Dendritic cell treated with granulocyte-macrophage colony-stimulating factor and Interleukin-4, amounts not matched to agents 40 ng/mL and 50 ng/mL, for 4 days (primary cell): ENCODE results near the gene MEFV.
"Not testable (repeated sequence)": the region's sequence is repeated elsewhere in the genome, so short reads cannot be mapped to it uniquely, and the experiment has no call there.

Experiments
- H3K27ac Mint-ChIP-seq: one replicate; pipeline ENCODE4 v1.8.0; 2022; ENCODE audit warnings: mild to moderate bottlenecking, mixed read lengths
- H3K27me3 Mint-ChIP-seq: one replicate; pipeline ENCODE4 v1.8.0; 2022; ENCODE audit warnings: mild to moderate bottlenecking, mixed read lengths
- H3K36me3 Mint-ChIP-seq: one replicate; pipeline ENCODE4 v1.8.0; 2022; ENCODE audit warnings: low read depth, mixed read lengths
- H3K4me1 Mint-ChIP-seq: one replicate; pipeline ENCODE4 v1.8.0; 2022; ENCODE audit warnings: low read depth, mixed read lengths
- H3K4me3 Mint-ChIP-seq: one replicate; pipeline ENCODE4 v1.8.0; 2022; ENCODE audit warnings: mild to moderate bottlenecking, moderate library complexity, mixed read lengths
- H3K9me3 Mint-ChIP-seq: one replicate; pipeline ENCODE4 v1.8.0; 2022; ENCODE audit warnings: mixed read lengths
- intact Hi-C: fragments of 100-400 bp; cut with micrococcal nuclease; formaldehyde crosslinking; loops from one replicate; pipeline ENCODE4 v1.15.0; 2022

Gene MEFV

GRCh38 chr16:3220839-3221238, 35.6 kb downstream of the MEFV start:
- Mint-ChIP-seq H3K36me3 (peaks cover 41% of the 10 kb centered on the region), H3K27ac (no peak overlapping the region), H3K4me1 (peaks cover 4% of the 10 kb centered on the region), H3K9me3 (peaks cover 52% of the 10 kb centered on the region), H3K4me3 (no peak overlapping the region), H3K27me3 (peaks cover 10% of the 10 kb centered on the region)
- intact Hi-C loops = no loop called here

DNA sequence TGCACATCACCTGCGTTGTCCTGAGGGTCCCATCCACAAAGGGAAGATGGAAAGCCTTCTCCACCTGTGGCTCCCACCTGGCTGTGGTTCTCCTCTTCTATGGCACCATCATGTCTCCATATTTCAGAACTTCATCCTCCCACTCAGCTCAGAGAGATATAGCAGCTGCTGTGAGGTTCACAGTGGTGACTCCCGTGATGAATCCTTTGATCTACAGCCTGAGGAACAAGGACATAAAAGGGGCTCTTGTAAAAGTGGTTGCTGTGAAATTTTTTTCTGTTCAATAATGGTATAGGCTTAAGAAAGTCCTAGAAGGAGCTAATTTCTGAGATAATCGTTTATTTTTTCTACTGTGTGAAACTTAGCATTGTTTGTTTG, 40.2 kb downstream of the MEFV start:
- Mint-ChIP-seq H3K27ac (no peak overlapping the region), H3K9me3 (peaks cover 24% of the 10 kb centered on the region), H3K4me1 (peaks cover 19% of the 10 kb centered on the region), H3K36me3 (peaks cover under 1% of the 10 kb centered on the region), H3K4me3 (no peak overlapping the region), H3K27me3 (peaks cover 34% of the 10 kb centered on the region)
- intact Hi-C loops = no loop called here

DNA sequence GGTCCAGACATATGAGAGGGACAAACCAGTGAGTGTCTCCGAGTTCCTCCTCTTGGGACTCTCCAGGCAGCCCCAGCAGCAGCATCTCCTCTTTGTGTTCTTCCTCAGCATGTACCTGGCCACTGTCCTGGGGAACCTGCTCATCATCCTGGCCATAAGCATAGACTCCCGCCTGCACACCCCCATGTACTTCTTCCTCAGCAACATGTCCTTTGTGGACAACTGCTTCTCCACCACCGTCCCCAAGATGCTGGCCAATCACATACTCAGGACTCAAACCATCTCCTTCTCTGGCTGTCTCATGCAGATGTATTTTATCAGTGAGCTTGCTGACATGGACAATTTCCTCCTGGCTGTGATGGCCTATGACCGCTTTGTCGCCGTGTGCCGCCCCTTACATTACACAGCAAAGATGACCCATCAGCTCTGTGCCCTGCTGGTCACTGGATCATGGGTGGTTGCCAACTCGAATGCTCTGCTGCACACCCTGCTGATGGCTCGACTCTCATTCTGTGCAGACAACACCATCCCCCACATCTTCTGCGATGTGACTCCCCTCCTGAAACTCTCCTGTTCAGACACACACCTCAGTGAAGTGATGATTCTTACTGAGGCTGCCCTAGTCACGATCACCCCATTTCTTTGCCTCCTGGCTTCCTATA, 40.7 kb downstream of the MEFV start:
- peaks cover 18% of the 10 kb centered on the region for H3K9me3 Mint-ChIP-seq
- H3K27ac Mint-ChIP-seq = no peak overlapping the region
- H3K4me1 Mint-ChIP-seq = peaks cover 19% of the 10 kb centered on the region
- peaks cover 37% of the 10 kb centered on the region for H3K27me3 Mint-ChIP-seq
- no peak overlapping the region for H3K4me3 Mint-ChIP-seq
- intact Hi-C loops = no loop called here
- no peaks in the 10 kb centered on the region for H3K36me3 Mint-ChIP-seq

DNA sequence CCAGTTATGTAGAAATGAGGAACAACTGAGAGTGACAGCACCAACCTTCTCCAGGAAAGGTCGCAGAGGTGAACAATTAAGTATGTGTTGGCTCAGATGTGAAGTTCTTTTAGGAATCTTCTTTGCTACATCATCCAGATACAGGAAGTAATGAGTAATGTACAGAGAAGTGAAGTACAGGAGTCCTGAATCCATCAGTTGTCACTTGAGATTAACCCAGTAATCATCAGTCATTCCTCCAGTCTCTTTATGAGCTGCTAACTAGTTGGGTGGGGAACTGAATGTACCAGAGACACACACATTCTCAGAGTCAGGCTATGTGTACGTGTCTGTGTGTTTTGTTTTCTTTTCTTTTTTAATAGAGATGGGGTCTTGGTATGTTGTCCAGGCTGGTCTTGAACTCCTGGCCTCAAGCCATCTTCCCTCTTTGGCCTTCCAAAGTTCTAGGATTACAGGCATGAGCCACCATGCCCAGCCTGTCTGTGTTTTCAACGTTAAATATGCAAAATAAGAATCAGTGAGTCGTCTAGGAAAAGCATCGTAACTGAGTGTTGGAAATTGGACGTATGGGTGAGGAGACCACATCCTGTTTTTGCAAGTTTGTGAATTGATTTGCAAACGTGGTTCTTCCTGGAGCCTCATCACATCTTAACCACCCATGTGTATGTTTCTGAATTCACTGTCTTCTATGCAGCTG, 41.4 kb downstream of the MEFV start:
- intact Hi-C loops = no loop called here
- Mint-ChIP-seq H3K36me3 (no peaks in the 10 kb centered on the region), H3K9me3 (peaks cover 17% of the 10 kb centered on the region), H3K27ac (no peak overlapping the region), H3K4me1 (peaks cover 19% of the 10 kb centered on the region), H3K4me3 (no peak overlapping the region), H3K27me3 (peaks cover 41% of the 10 kb centered on the region)

- intact Hi-C loops = no loop called here
Observed at GRCh38 chr16:3212567-3212966, 43.9 kb downstream of the MEFV start.

GRCh38 chr16:3212006-3212405, 44.4 kb downstream of the MEFV start:
- no peak overlapping the region for H3K27ac Mint-ChIP-seq
- intact Hi-C loops = no loop called here
- peaks cover 19% of the 10 kb centered on the region for H3K4me1 Mint-ChIP-seq
- peaks cover 26% of the 10 kb centered on the region for H3K9me3 Mint-ChIP-seq
- H3K36me3 Mint-ChIP-seq = no peaks in the 10 kb centered on the region
- no peak overlapping the region for H3K4me3 Mint-ChIP-seq
- peaks cover 53% of the 10 kb centered on the region for H3K27me3 Mint-ChIP-seq

More at GRCh38 chr16:3212567-3212966, 43.9 kb downstream of the MEFV start:
- Mint-ChIP-seq H3K27me3 (peaks cover 53% of the 10 kb centered on the region), H3K9me3 (peaks cover 20% of the 10 kb centered on the region), H3K27ac (no peak overlapping the region), H3K4me3 (no peak overlapping the region), H3K4me1 (peaks cover 19% of the 10 kb centered on the region), H3K36me3 (no peaks in the 10 kb centered on the region)

DNA sequence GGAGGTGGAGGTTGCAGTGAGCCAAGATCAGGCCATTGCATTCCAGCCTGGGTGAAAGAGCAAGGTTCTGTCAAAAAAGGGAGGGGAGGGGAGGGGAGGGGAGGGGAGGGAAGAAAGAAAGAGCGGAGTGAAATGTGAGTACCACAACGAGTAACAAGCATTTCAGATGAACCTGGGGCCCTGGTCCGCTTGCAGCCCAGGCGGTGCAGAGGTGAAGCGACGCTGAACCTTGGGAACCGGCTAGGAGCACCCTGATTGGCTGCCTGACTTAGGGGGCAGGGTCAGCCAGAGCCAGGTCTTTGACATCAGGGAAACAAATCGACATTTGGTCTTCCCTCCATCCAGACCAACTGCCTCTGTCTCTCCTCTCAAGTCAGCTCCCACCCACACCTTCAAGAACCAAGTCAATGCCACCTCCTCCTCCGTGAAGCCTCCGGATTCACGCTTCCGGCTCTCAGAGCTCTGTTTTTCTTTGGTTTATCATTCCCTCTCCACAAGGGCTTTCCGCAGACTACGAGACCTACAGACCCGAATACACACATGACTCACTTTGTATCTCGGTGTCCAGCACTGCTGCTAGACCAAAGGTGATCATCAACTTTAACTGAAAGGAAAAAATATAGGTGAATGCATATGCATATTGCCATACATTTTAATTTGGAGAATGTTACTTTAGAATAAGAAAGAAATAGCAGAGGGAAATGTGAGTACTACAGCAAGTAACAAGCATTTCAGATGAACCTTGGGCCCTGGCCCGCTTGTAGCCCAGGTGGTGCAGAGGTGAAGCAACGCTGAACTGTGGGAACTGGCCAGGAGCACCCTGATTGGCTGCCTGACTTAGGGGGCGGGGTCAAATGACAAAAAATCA, 49.1 kb downstream of the MEFV start:
- Mint-ChIP-seq H3K36me3 (peaks cover 5% of the 10 kb centered on the region), H3K4me3 (no peak overlapping the region), H3K27ac (no peak overlapping the region), H3K4me1 (no peaks in the 10 kb centered on the region), H3K27me3 (peaks cover 48% of the 10 kb centered on the region), H3K9me3 (peaks cover 46% of the 10 kb centered on the region)
- intact Hi-C loops = no loop called here

DNA sequence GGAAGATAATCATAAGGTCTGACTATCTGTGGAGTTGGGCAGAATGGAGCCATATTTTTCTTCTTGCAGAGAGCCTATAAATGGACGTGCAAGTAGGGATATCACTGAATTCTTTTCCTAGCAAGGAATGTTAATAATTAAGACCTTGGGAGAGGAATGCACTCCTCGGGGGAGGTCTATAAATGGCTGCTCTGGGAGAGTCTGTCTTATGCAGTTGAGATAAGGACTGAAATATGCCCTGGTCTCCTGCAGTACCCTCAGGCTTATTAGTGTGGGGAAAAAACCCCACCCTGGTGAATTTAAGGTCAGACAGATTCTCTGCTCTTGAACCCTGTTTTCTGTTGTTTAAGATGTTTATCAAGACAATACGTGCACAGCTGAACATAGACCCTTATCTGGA, 50.5 kb downstream of the MEFV start:
- H3K27me3 Mint-ChIP-seq = peaks cover 46% of the 10 kb centered on the region

GRCh38 chr16:3202903-3203539, 53.4 kb downstream of the MEFV start:
- Mint-ChIP-seq H3K4me1 (no peaks in the 10 kb centered on the region), H3K27ac (no peak overlapping the region), H3K27me3 (peaks cover 49% of the 10 kb centered on the region), H3K9me3 (peaks cover 38% of the 10 kb centered on the region), H3K4me3 (no peak overlapping the region), H3K36me3 (peaks cover 5% of the 10 kb centered on the region)
- intact Hi-C loops = no loop called here

More for the DNA sequence above, 50.5 kb downstream of the MEFV start:
- H3K4me3 Mint-ChIP-seq, H3K4me1 Mint-ChIP-seq, intact Hi-C loops, H3K36me3 Mint-ChIP-seq, H3K27ac Mint-ChIP-seq: not testable (repeated sequence)
- peaks cover 38% of the 10 kb centered on the region for H3K9me3 Mint-ChIP-seq

- peaks cover 72% of the 10 kb centered on the region for H3K27me3 Mint-ChIP-seq
- no peaks in the 10 kb centered on the region for H3K9me3 Mint-ChIP-seq
- H3K4me1 Mint-ChIP-seq = no peaks in the 10 kb centered on the region
- intact Hi-C loops = no loop called here
- H3K4me3 Mint-ChIP-seq = no peak overlapping the region
- H3K36me3 Mint-ChIP-seq = no peaks in the 10 kb centered on the region
- H3K27ac Mint-ChIP-seq = no peak overlapping the region
Observed at GRCh38 chr16:3198334-3199072, 57.9 kb downstream of the MEFV start.

GRCh38 chr16:3197694-3198333, 58.6 kb downstream of the MEFV start:
- H3K4me1 Mint-ChIP-seq, H3K27ac Mint-ChIP-seq, intact Hi-C loops, H3K4me3 Mint-ChIP-seq, H3K36me3 Mint-ChIP-seq, H3K9me3 Mint-ChIP-seq: not testable (repeated sequence)
- H3K27me3 Mint-ChIP-seq = peaks cover 72% of the 10 kb centered on the region

GRCh38 chr16:3195975-3196374, 60.5 kb downstream of the MEFV start:
- Mint-ChIP-seq H3K4me1 (no peaks in the 10 kb centered on the region), H3K36me3 (peaks cover 4% of the 10 kb centered on the region), H3K27ac (no peak overlapping the region), H3K9me3 (no peaks in the 10 kb centered on the region), H3K4me3 (no peak overlapping the region), H3K27me3 (peaks cover 82% of the 10 kb centered on the region)
- intact Hi-C loops = loop anchor here (2.0 kb wide), 1 partner anchor 33 kb away; no protein-coding TSS in a partner anchor

- no peak overlapping the region for H3K27ac Mint-ChIP-seq
- H3K36me3 Mint-ChIP-seq = peaks cover 4% of the 10 kb centered on the region
- H3K4me1 Mint-ChIP-seq = peaks cover 4% of the 10 kb centered on the region
- H3K9me3 Mint-ChIP-seq = no peaks in the 10 kb centered on the region
- no peak overlapping the region for H3K4me3 Mint-ChIP-seq
- H3K27me3 Mint-ChIP-seq = peaks cover 86% of the 10 kb centered on the region
- intact Hi-C loops = loop anchor here (2.0 kb wide), 1 partner anchor 32 kb away; no protein-coding TSS in a partner anchor
Observed at GRCh38 chr16:3194792-3195191, 61.6 kb downstream of the MEFV start.
